ENCODE results near the gene CTNNA2.
"Not testable (repeated sequence)": the region's sequence is repeated elsewhere in the genome, so short reads cannot be mapped to it uniquely, and the experiment has no call there.

The CTNNA2 gene

GRCh38 chr2:80164375-80164774 is 651.5 kb downstream of the CTNNA2 start:
- no peak for DNase-seq

GRCh38 chr2:80166483-80167171 is 653.8 kb downstream of the CTNNA2 start:
- DNase-seq, result no peak

- no peak for DNase-seq
These were observed 654.5 kb downstream of the CTNNA2 start for GRCh38 chr2:80167284-80167808.

GRCh38 chr2:80168037-80168436 is 655.2 kb downstream of the CTNNA2 start:
- no peak for DNase-seq

GRCh38 chr2:80168801-80169200 is 656.0 kb downstream of the CTNNA2 start:
- DNase-seq, result no peak

GRCh38 chr2:80169811-80170594 is 657.2 kb downstream of the CTNNA2 start:
- no peak for DNase-seq

- DNase-seq, result no peak
These were observed 672.2 kb downstream of the CTNNA2 start for GRCh38 chr2:80185091-80185490.

GRCh38 chr2:80186262-80186661 is 673.4 kb downstream of the CTNNA2 start:
- no peak for DNase-seq

- DNase-seq, result no peak
These were observed 674.3 kb downstream of the CTNNA2 start for GRCh38 chr2:80187156-80187555.

- no peak for DNase-seq
These were observed 677.3 kb downstream of the CTNNA2 start for GRCh38 chr2:80190166-80190565.

GRCh38 chr2:80193566-80193965 is 680.7 kb downstream of the CTNNA2 start:
- no peak for DNase-seq

GRCh38 chr2:80195034-80195433 is 682.2 kb downstream of the CTNNA2 start:
- DNase-seq, result no peak

- no peak for DNase-seq
These were observed 685.2 kb downstream of the CTNNA2 start for GRCh38 chr2:80198042-80198441.

GRCh38 chr2:80199504-80199903 is 686.7 kb downstream of the CTNNA2 start:
- DNase-seq, result no peak

- DNase-seq, result not testable (repeated sequence)
These were observed 691.1 kb downstream of the CTNNA2 start for GRCh38 chr2:80203929-80204328.

- no peak for DNase-seq
These were observed 692.6 kb downstream of the CTNNA2 start for GRCh38 chr2:80205498-80205897.

GRCh38 chr2:80209458-80209857 is 696.6 kb downstream of the CTNNA2 start:
- no peak for DNase-seq

GRCh38 chr2:80217446-80217845 is 704.6 kb downstream of the CTNNA2 start:
- DNase-seq, result no peak

- DNase-seq, result no peak
These were observed 709.8 kb downstream of the CTNNA2 start for GRCh38 chr2:80222644-80223043.

- DNase-seq, result no peak
These were observed 718.6 kb downstream of the CTNNA2 start for GRCh38 chr2:80231421-80231820.

- DNase-seq, result no peak
These were observed 720.5 kb downstream of the CTNNA2 start for GRCh38 chr2:80233333-80233732.

GRCh38 chr2:80238692-80239469 is 726.0 kb downstream of the CTNNA2 start:
- peak; percentile 20 to 37 for DNase-seq

GRCh38 chr2:80242355-80242910 is 729.6 kb downstream of the CTNNA2 start:
- DNase-seq, result no peak

Data from stimulated activated CD4-positive, alpha-beta T cell treated with anti-CD3 and anti-CD28 coated beads, Interleukin-2, amount 100 ng/mL, for 24 hours (primary cell).